SJSA1 (cell line): ENCODE results near the gene EGLN2. TPM values are rescaled to one million over a fixed set of nuclear protein-coding genes. Genes with fewer than 3 reads are reported as not detected.
"Not testable (repeated sequence)": the region's sequence is repeated elsewhere in the genome, so short reads cannot be mapped to it uniquely, and the experiment has no call there.

Experiments used
- DNase-seq, 2 experiments: peaks; one replicate each; pipeline ENCODE4 v3.0.0-alpha.2; 2015 to 2020; ENCODE audit warnings: low spot score in 2 of 2, low read depth in 1 of 2
- H3K27ac ChIP-seq: fragments of 250-450 bp; sonication (Bioruptor Pico); 2 replicates; pipeline ENCODE4 v1.5.1; 2020; ENCODE audit warnings: mild to moderate bottlenecking, moderate library complexity
- H3K27me3 ChIP-seq: fragments of 250-450 bp; sonication (Bioruptor Pico); replicated peaks from 2 replicates; pipeline ENCODE4 v1.5.1; 2020; ENCODE audit warnings: mild to moderate bottlenecking, moderate library complexity
- H3K36me3 ChIP-seq: fragments of 250-450 bp; sonication (Bioruptor Pico); 2 replicates; pipeline ENCODE4 v1.5.1; 2020; ENCODE audit warnings: mild to moderate bottlenecking
- H3K4me1 ChIP-seq: fragments of 250-450 bp; sonication (Bioruptor Pico); replicated peaks from 2 replicates; pipeline ENCODE4 v1.6.1; 2021; ENCODE audit warnings: mild to moderate bottlenecking
- H3K4me3 ChIP-seq: fragments of 250-450 bp; sonication (Bioruptor Pico); 2 replicates; pipeline ENCODE4 v1.5.1; 2020; ENCODE audit warnings: mild to moderate bottlenecking
- H3K9me3 ChIP-seq: fragments of 250-450 bp; sonication (Bioruptor Pico); replicated peaks from 2 replicates; pipeline ENCODE4 v1.5.1; 2020; ENCODE audit warnings: mild to moderate bottlenecking
- total RNA-seq: library from RNA; depleted of rRNA; stranded (reverse); fragments of >200 nt; shearing (Covaris generic); gene quantifications from 2 replicates; pipeline ENCODE4 v1.2.3, GENCODE V29; 2014

Gene EGLN2
- total RNA-seq, 1 experiment from 2014 or later = 82.8 TPM

DNA sequence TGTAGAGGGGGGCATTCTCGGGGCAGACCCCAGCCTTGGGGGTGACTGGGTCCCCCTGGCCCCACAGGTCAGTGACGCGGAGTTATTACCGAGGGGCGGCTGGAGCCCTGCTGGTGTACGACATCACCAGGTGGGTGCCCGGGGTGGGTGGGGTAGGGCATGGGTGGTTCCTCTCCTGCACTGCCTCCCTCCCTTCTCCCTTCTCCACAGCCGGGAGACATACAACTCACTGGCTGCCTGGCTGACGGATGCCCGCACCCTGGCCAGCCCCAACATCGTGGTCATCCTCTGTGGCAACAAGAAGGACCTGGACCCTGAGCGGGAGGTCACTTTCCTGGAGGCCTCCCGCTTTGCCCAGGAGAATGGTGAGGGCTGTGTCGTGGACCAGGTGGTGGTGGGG is 15.3 kb upstream of the EGLN2 start:
- DNase-seq = no peak
- Histone ChIP-seq H3K27me3 (no peaks in the 10 kb centered on the region), H3K4me1 (peaks cover 7% of the 10 kb centered on the region), H3K4me3 (no peak overlapping the region), H3K36me3 (no peaks in the 10 kb centered on the region), H3K27ac (no peak overlapping the region), H3K9me3 (no peaks in the 10 kb centered on the region)

GRCh38 chr19:40784146-40784545 is 14.8 kb upstream of the EGLN2 start:
- not testable (repeated sequence) for H3K9me3 ChIP-seq, DNase-seq, H3K4me3 ChIP-seq, H3K27ac ChIP-seq, H3K27me3 ChIP-seq, H3K36me3 ChIP-seq, H3K4me1 ChIP-seq

DNA sequence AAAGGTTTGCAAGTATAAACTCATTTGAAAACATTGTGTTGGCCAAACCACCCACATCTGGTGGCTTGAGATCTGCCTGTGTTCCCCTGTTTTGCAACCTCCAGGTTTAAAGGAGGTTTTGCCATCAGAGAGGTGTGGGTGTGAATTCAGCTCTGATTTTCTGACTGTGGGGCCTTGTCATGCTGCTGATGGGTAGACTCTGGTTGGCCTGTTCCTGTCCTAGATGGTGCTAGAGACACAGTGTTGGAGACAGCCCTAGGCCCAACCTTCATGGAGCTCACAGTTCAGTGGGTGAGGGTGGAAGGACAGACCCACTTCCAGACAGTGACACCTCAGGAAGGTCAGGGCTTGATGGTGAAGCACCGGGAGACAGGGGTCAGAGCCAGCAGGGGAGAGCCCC is 13.5 kb upstream of the EGLN2 start:
- H3K27me3 ChIP-seq = no peaks in the 10 kb centered on the region
- H3K9me3 ChIP-seq = no peaks in the 10 kb centered on the region
- no peak overlapping the region for H3K27ac ChIP-seq
- H3K4me1 ChIP-seq = no peaks in the 10 kb centered on the region
- no peak for DNase-seq
- H3K36me3 ChIP-seq = no peaks in the 10 kb centered on the region
- no peak overlapping the region for H3K4me3 ChIP-seq

- no peak for DNase-seq
- Histone ChIP-seq H3K4me3 (no peak overlapping the region), H3K27ac (no peak overlapping the region), H3K9me3 (no peaks in the 10 kb centered on the region), H3K27me3 (no peaks in the 10 kb centered on the region), H3K4me1 (no peaks in the 10 kb centered on the region), H3K36me3 (no peaks in the 10 kb centered on the region)
Measured at GRCh38 chr19:40786060-40787037, 12.6 kb upstream of the EGLN2 start.

- Histone ChIP-seq H3K27me3 (no peaks in the 10 kb centered on the region), H3K9me3 (no peaks in the 10 kb centered on the region), H3K4me3 (no peak overlapping the region), H3K27ac (no peak overlapping the region), H3K36me3 (0 out of 2 replicates have a peak, but pooled peaks cover 3% of the 10 kb centered on the region), H3K4me1 (no peaks in the 10 kb centered on the region)
- DNase-seq = no peak
Measured at GRCh38 chr19:40791349-40791748, 7.6 kb upstream of the EGLN2 start.

- no peaks in the 10 kb centered on the region for H3K4me1 ChIP-seq
- 0 out of 2 replicates have a peak, but pooled peaks cover 3% of the 10 kb centered on the region for H3K36me3 ChIP-seq
- H3K27ac ChIP-seq = no peak overlapping the region
- H3K27me3 ChIP-seq = no peaks in the 10 kb centered on the region
- no peak overlapping the region for H3K4me3 ChIP-seq
- no peak for DNase-seq
- H3K9me3 ChIP-seq = no peaks in the 10 kb centered on the region
Measured at GRCh38 chr19:40791996-40792395, 7.0 kb upstream of the EGLN2 start.

- peaks cover 25% of the 10 kb centered on the region for H3K4me1 ChIP-seq
- no peak overlapping the region for H3K27ac ChIP-seq
- no peaks in the 10 kb centered on the region for H3K9me3 ChIP-seq
- H3K4me3 ChIP-seq = peak overlapping the region; percentile 85
- DNase-seq = no peak
- H3K27me3 ChIP-seq = no peaks in the 10 kb centered on the region
- H3K36me3 ChIP-seq = peaks cover 25% of the 10 kb centered on the region
Measured at GRCh38 chr19:40797166-40797962, 1.6 kb upstream of the EGLN2 start.

DNA sequence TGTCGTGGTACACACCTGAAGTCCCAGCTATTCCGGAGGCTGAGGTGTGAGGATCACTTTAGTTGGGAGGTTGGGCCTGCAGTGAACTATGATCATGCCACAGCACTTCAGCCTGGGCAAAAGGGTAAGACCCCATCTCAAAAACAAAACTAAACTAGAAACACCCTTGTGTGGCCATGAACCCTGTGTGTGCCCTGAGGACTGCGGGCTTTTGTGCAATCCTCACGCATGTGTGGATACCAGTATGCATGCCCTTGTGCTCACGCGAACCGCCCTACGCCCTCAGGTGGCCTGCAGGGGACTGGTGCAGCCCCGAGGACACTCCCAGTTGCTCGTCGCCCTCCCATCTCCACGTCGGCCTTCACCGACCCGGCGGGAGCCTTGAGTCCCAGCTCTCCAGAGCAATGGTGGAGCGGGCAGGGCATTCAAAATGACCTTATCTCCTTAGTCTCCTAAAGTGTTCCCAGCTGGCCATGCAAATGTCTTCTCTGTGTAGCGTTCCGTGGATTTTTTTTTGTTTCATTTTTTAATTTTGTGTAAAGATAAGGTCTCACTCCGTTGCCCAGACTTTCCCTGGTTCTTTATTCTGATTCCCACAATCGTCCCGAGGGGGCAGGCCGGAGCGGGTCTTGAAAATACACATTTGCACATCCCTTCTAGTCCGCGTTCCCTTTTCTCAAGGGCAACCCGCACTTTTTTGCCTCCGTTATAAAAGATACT is 868 bp upstream of the EGLN2 start:
- Histone ChIP-seq H3K36me3 (peaks cover 31% of the 10 kb centered on the region), H3K4me3 (peak overlapping the region; percentile 85), H3K27ac (peak overlapping the region; percentile 4), H3K9me3 (no peaks in the 10 kb centered on the region), H3K4me1 (peaks cover 25% of the 10 kb centered on the region), H3K27me3 (no peaks in the 10 kb centered on the region)
- peak in 1 of 2 experiments; percentile 79 for DNase-seq

- Histone ChIP-seq H3K4me3 (peak overlapping the region; percentile 85), H3K9me3 (no peaks in the 10 kb centered on the region), H3K4me1 (peaks cover 25% of the 10 kb centered on the region), H3K36me3 (peaks cover 48% of the 10 kb centered on the region), H3K27me3 (no peaks in the 10 kb centered on the region), H3K27ac (peak overlapping the region; percentile 68)
- DNase-seq = peak in 1 of 2 experiments; percentile 35
Measured at GRCh38 chr19:40799558-40800338, 757 bp downstream of the EGLN2 start.

DNA sequence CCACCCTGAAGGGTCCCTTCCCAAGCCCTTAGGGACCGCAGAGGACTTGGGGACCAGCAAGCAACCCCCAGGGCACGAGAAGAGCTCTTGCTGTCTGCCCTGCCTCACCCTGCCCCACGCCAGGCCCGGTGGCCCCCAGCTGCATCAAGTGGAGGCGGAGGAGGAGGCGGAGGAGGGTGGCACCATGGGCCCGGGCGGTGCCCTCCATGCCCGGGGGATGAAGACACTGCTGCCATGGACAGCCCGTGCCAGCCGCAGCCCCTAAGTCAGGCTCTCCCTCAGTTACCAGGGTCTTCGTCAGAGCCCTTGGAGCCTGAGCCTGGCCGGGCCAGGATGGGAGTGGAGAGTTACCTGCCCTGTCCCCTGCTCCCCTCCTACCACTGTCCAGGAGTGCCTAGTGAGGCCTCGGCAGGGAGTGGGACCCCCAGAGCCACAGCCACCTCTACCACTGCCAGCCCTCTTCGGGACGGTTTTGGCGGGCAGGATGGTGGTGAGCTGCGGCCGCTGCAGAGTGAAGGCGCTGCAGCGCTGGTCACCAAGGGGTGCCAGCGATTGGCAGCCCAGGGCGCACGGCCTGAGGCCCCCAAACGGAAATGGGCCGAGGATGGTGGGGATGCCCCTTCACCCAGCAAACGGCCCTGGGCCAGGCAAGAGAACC is 1.5 kb downstream of the EGLN2 start:
- Histone ChIP-seq H3K27ac (no peak overlapping the region), H3K36me3 (peaks cover 55% of the 10 kb centered on the region), H3K4me3 (peak overlapping the region; percentile 85), H3K4me1 (peaks cover 26% of the 10 kb centered on the region), H3K27me3 (no peaks in the 10 kb centered on the region), H3K9me3 (no peaks in the 10 kb centered on the region)
- no peak for DNase-seq

- no peak overlapping the region for H3K27ac ChIP-seq
- peaks cover 31% of the 10 kb centered on the region for H3K4me1 ChIP-seq
- no peak for DNase-seq
- H3K9me3 ChIP-seq = no peaks in the 10 kb centered on the region
- H3K4me3 ChIP-seq = peak overlapping the region; percentile 85; the same call in 1 of the 2 replicates
- no peaks in the 10 kb centered on the region for H3K27me3 ChIP-seq
- H3K36me3 ChIP-seq = peaks cover 60% of the 10 kb centered on the region
Measured at GRCh38 chr19:40800997-40801377, 2.0 kb downstream of the EGLN2 start.

DNA sequence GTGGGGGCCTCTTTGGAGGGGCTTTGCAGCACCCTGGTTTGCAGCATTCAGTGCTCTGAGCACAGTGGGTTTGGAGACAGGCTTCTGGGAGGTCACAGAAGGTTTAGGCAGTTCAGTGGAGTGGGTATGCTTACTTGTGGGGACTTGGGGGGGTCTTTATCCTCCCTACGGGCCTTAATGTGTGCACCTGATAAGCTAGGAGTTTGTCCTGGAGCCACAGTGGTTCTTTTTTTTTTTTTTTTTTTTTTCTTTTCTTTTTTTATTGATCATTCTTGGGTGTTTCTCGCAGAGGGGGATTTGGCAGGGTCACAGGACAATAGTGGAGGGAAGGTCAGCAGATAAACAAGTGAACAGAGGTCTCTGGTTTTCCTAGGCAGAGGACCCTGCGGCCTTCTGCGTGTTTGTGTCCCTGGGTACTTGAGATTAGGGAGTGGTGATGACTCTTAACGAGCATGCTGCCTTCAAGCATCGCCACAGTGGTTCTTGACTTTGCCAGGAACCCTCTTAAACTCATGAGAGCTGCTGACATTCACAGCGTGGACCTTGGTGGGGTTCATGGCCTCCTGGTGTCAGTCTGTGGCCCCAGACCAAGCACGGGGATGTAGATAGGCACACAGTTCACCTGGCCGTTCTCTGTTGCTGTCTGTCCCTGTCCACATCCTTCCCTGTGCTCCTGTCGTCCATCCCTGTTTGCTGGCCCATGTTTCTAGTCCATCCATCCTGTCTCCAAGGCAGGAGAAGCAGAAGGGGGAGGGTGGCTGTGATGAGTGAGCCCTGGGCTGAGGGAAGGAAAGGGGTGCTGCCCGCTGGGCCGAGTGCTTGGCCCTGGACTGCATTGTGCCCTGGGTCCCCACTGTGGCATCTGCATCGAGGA is 2.7 kb downstream of the EGLN2 start:
- Histone ChIP-seq H3K27ac (no peak overlapping the region), H3K9me3 (no peaks in the 10 kb centered on the region), H3K4me3 (no peak overlapping the region; the same call in 1 of the 2 replicates), H3K4me1 (peaks cover 38% of the 10 kb centered on the region), H3K27me3 (no peaks in the 10 kb centered on the region), H3K36me3 (peaks cover 65% of the 10 kb centered on the region)
- DNase-seq = no peak
